Measurements from ENCODE around the gene PKDREJ. TPM values are rescaled to one million over a fixed set of nuclear protein-coding genes. Genes with fewer than 3 reads are reported as not detected.

The PKDREJ gene
- total RNA-seq, 1 experiment from 2014 or later: 0.04 TPM

GRCh38 chr22:46238541-46238940 is 24.6 kb downstream of the PKDREJ start:
- H3K23ac ChIP-seq (ENCODE audit: insufficient read length, low read depth, low read length): no peak overlapping the region
- H3K79me2 ChIP-seq (ENCODE audit: insufficient read depth, low read length): no peaks in the 10 kb centered on the region
- no peak overlapping the region for H3K9ac ChIP-seq (ENCODE audit: extremely low read depth, insufficient read length, low read length)
- Mint-ChIP-seq H3K9me3 (peaks cover 0 to 2% of the 10 kb centered on the region in 2 experiments; a peak in 2 of 5 replicates), H3K27ac (no peak overlapping the region), H3K4me3 (no peak overlapping the region), H3K27me3 (ENCODE audit: low read depth) (peaks cover 4% of the 10 kb centered on the region), H3K36me3 (ENCODE audit: insufficient read depth in 1 of 3, low read depth in 3 of 3) (peaks cover 2 to 8% (median 5%) of the 10 kb centered on the region in 3 experiments; a peak in 3 of 7 replicates), H3K4me1 (no peaks in the 10 kb centered on the region)
- no peak overlapping the region for H3K18ac ChIP-seq (ENCODE audit: insufficient read length, low read depth, low read length)
- H3K23me2 ChIP-seq (ENCODE audit: insufficient read length, low read depth, low read length, poor library complexity, severe bottlenecking): no peaks in the 10 kb centered on the region
- H4K20me1 ChIP-seq (ENCODE audit: control insufficient read depth, insufficient read depth, insufficient read length): no peaks in the 10 kb centered on the region
- H3K27me3 ChIP-seq (ENCODE audit: insufficient read depth, low read length): no peaks in the 10 kb centered on the region
- no peak overlapping the region for H2BK12ac ChIP-seq (ENCODE audit: insufficient read length, low read depth, low read length)
- H3K4me2 ChIP-seq (ENCODE audit: insufficient read depth, insufficient read length, low read length): no peak overlapping the region
- no peak overlapping the region for H3K14ac ChIP-seq (ENCODE audit: insufficient read depth, low read length)
- no peaks in the 10 kb centered on the region for H3K4me1 ChIP-seq (ENCODE audit: insufficient read depth, low read length)
- H2BK120ac ChIP-seq (ENCODE audit: low read depth, low read length, poor library complexity, severe bottlenecking): no peak overlapping the region
- no peak overlapping the region for H2BK20ac ChIP-seq (ENCODE audit: low read depth, low read length, poor library complexity, severe bottlenecking)
- H2BK15ac ChIP-seq (ENCODE audit: low read depth, low read length): no peak overlapping the region
- H2AK5ac ChIP-seq (ENCODE audit: insufficient read length, low read length): no peak overlapping the region
- WGBS (ENCODE audit: extremely low coverage, insufficient read length, low lambda C conversion rate): no CpG with 5 or more reads among the region's 16 CpGs
- H3K4ac ChIP-seq (ENCODE audit: low read depth, low read length): no peak overlapping the region
- H2AFZ ChIP-seq (ENCODE audit: low read length): no peak overlapping the region
- H4K8ac ChIP-seq (replicated peaks; ENCODE audit: insufficient read length, low read depth, low read length): no peak overlapping the region
- no peaks in the 10 kb centered on the region for H3K9me3 ChIP-seq (ENCODE audit: control insufficient read depth, low read depth, low read length)
- H4K91ac ChIP-seq (ENCODE audit: insufficient read length, low read depth, low read length): no peak overlapping the region
- no peaks in the 10 kb centered on the region for H3K79me1 ChIP-seq (ENCODE audit: insufficient read depth, low read depth, low read length, poor library complexity, severe bottlenecking)
- no peak overlapping the region for H2BK5ac ChIP-seq (ENCODE audit: insufficient read length, low read length)
- no peak overlapping the region for H3K27ac ChIP-seq (ENCODE audit: insufficient read length, low read depth, low read length)
- H3K56ac ChIP-seq (ENCODE audit: insufficient read length, low read depth, low read length): no peak overlapping the region
- TF ChIP-seq CTCF (conservative IDR thresholded peaks at IDR 0.05): no peak
- no peak overlapping the region for H4K5ac ChIP-seq (ENCODE audit: insufficient read length, low read depth, low read length)
- no peak overlapping the region for H3T11ph ChIP-seq (ENCODE audit: low read length)
- no peak for DNase-seq

Measured in H9 (cell line).